Suprapubic skin (tissue), 4 donors: Measurements from ENCODE around the gene TTC39A.

ENCODE experiments used
- CTCF ChIP-seq, 2 donors: fragments of 200-600 bp in 1 of 2; fragments of 450-650 bp in 1 of 2; sonication (generic) in 1 of 2; IDR thresholded peaks; one replicate each; pipeline ENCODE4 v1.5.1; 2016 to 2019; ENCODE audit warnings: antibody characterized with exemption in 2 of 2, mild to moderate bottlenecking in 1 of 2, moderate library complexity in 1 of 2
- EP300 ChIP-seq: sonication (generic); formaldehyde crosslinking; IDR thresholded peaks from one replicate; pipeline ENCODE4 v1.6.1; 2017; ENCODE audit warnings: antibody characterized with exemption
- POLR2A ChIP-seq, 2 donors: fragments of 450-650 bp; IDR thresholded peaks; one replicate each; pipeline ENCODE4 v1.6.1; 2017; ENCODE audit warnings: antibody characterized with exemption in 2 of 2, mild to moderate bottlenecking in 2 of 2, moderate library complexity in 2 of 2
- POLR2AphosphoS5 ChIP-seq, 3 donors: sonication (generic); formaldehyde crosslinking; IDR thresholded peaks; one replicate each; pipeline ENCODE4 v1.6.1; 2017; ENCODE audit warnings: antibody characterized with exemption in 3 of 3

DNA sequence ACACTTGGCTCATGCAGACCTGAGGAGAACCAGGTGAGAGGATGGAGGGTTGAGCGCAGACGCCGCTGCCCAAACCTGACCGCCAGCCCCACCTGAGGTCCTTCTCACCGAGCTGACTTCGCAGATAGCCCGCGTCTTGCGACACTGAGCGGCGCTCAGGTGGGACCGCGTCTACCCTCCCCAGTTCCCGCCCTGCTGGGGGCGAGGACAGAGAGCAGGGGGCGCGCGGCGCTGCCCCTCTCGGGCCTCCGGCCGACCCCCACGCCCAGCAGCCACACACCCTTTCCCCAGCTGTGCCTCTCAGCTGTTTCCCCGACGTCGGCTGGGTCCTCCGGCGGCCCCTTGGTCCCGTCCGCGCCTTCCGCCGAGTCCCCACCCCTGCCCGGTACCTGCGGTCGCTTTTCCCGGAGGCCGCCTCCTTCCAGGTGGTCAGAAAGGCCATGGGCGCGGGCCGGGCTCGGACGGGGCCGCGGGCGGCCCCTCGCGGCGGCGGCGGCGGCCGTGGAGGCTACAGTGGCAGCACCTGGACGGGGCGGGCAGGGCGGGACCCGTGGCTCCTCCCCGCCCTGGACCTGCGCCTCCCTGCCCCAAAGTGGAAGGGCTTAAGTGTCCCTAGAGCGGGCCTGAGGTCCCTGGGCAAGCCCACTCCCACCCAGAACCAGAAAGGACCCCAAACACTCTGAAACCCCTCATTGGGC, 14.4 kb upstream of the TTC39A start:
- TF ChIP-seq CTCF (IDR thresholded peaks at IDR 0.05) (peak in 1 of 2 donors; percentile 15), POLR2A (IDR thresholded peaks at IDR 0.05) (no peak), POLR2AphosphoS5 (IDR thresholded peaks at IDR 0.05) (no peak), EP300 (no peak)
